H1 (cell line): Measurements from ENCODE around the gene KRT222.

Experiments used
- SIRT6 ChIP-seq: IDR thresholded peaks from one replicate; pipeline ENCODE4 v1.7.1; 2012; ENCODE audit warnings: low read length, inconsistent platforms
- TEAD4 ChIP-seq: IDR thresholded peaks from 2 replicates; pipeline ENCODE4 v1.6.1; 2012; ENCODE audit warnings: low read depth, low read length, inconsistent platforms, mixed read lengths
- TF ChIP-seq, protein P1 (sequence below): IDR thresholded peaks from 2 replicates; pipeline ENCODE4 v1.6.1; 2012; ENCODE audit warnings: inconsistent platforms

GRCh38 chr17:40666331-40666730 lies 1.4 kb upstream of the KRT222 start:
- no peak for TF ChIP-seq SIRT6
- no peak for TF ChIP-seq TEAD4
- TF ChIP-seq, protein P1, sequence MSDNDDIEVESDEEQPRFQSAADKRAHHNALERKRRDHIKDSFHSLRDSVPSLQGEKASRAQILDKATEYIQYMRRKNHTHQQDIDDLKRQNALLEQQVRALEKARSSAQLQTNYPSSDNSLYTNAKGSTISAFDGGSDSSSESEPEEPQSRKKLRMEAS: no peak
